DOHH2 (cell line): ENCODE measurements around the gene PCDHGA7.
"Not testable (repeated sequence)": the region's sequence is repeated elsewhere in the genome, so short reads cannot be mapped to it uniquely, and the experiment has no call there.

Experiments used
- H3F3A ChIP-seq: fragments of 200-600 bp; sonication (generic), shearing (Covaris generic); 2 replicates; pipeline ENCODE4 v1.6.0; 2016; ENCODE audit warnings: antibody characterized with exemption, mild to moderate bottlenecking; ENCODE audit not compliant: control insufficient read depth, insufficient read depth
- H3K27ac ChIP-seq: fragments of 200-600 bp; sonication (generic); 2 replicates; pipeline ENCODE4 v1.5.1; 2014; ENCODE audit warnings: low read depth, mild to moderate bottlenecking, low read length, moderate library complexity
- H3K27me3 ChIP-seq: fragments of 200-600 bp; sonication (generic); 2 replicates; pipeline ENCODE4 v1.6.1; 2014; ENCODE audit warnings: mild to moderate bottlenecking, low read length, mixed read lengths; ENCODE audit not compliant: control insufficient read depth
- H3K36me3 ChIP-seq: fragments of 200-600 bp; sonication (generic); 2 replicates; pipeline ENCODE4 v1.6.1; 2014; ENCODE audit warnings: mild to moderate bottlenecking, low read length, moderate library complexity, mixed read lengths; ENCODE audit not compliant: control insufficient read depth
- H3K4me1 ChIP-seq: fragments of 200-600 bp; sonication (generic); 2 replicates; pipeline ENCODE4 v1.6.1; 2014; ENCODE audit warnings: mild to moderate bottlenecking, low read length, mixed read lengths; ENCODE audit not compliant: control insufficient read depth
- H3K4me2 ChIP-seq: fragments of 200-600 bp; sonication (generic); 2 replicates; pipeline ENCODE4 v1.6.0; 2014; ENCODE audit warnings: mild to moderate bottlenecking, low read length, moderate library complexity
- H3K4me3 ChIP-seq: fragments of 200-600 bp; sonication (generic); 2 replicates; pipeline ENCODE4 v1.5.1; 2014; ENCODE audit warnings: mild to moderate bottlenecking, low read length, mixed read lengths
- H3K79me2 ChIP-seq: fragments of 200-600 bp; sonication (generic); 2 replicates; pipeline ENCODE4 v1.6.1; 2014; ENCODE audit warnings: mild to moderate bottlenecking, low read length, mixed read lengths; ENCODE audit not compliant: control insufficient read depth
- H3K9me2 ChIP-seq: fragments of 200-600 bp; sonication (generic); replicated peaks from 2 replicates; pipeline ENCODE4 v1.6.1; 2014; ENCODE audit warnings: mild to moderate bottlenecking, low read length, mixed read lengths; ENCODE audit not compliant: control insufficient read depth
- H3K9me3 ChIP-seq: fragments of 200-600 bp; sonication (generic); 2 replicates; pipeline ENCODE4 v1.6.1; 2014; ENCODE audit warnings: antibody characterized with exemption, low read length, mixed read lengths; ENCODE audit not compliant: control insufficient read depth, insufficient read depth
- H4K20me1 ChIP-seq: fragments of 200-600 bp; sonication (generic); 2 replicates; pipeline ENCODE4 v1.6.0; 2014; ENCODE audit warnings: low read depth, mild to moderate bottlenecking, antibody characterized with exemption, low read length, moderate library complexity; ENCODE audit not compliant: control insufficient read depth, insufficient read depth
- CTCF ChIP-seq: fragments of 200-600 bp; sonication (generic); IDR thresholded peaks from one replicate; pipeline ENCODE4 v1.5.1; 2014; ENCODE audit warnings: antibody characterized with exemption, mild to moderate bottlenecking, low read depth, low read length; ENCODE audit not compliant: poor library complexity, severe bottlenecking
- EZH2phosphoT487 ChIP-seq: fragments of 200-600 bp; sonication (generic); IDR thresholded peaks from 2 replicates; pipeline ENCODE4 v1.6.1; 2017; ENCODE audit warnings: borderline replicate concordance, mild to moderate bottlenecking, antibody characterized with exemption, low read length, moderate library complexity, mixed read lengths

PCDHGA7 gene

DNA sequence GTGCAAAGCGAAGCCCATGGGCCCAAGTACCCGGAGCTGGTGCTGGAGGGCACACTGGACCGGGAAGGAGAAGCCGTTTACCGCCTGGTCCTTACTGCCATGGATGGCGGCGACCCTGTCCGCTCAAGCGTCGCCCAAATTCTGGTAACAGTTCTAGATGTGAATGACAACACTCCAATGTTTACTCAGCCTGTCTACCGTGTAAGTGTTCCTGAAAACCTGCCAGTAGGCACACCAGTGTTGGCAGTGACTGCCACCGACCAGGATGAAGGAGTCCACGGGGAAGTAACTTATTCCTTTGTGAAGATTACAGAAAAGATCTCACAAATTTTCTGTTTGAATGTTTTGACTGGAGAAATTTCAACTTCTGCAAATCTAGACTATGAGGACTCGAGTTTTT is 7.9 kb upstream of the PCDHGA7 start:
- no peaks in the 10 kb centered on the region for H4K20me1 ChIP-seq
- H3K27ac ChIP-seq, result no peak overlapping the region
- no peak overlapping the region for H3K4me3 ChIP-seq
- H3K4me1 ChIP-seq, result peaks cover 9% of the 10 kb centered on the region
- TF ChIP-seq CTCF, result no peak
- no peak for TF ChIP-seq EZH2phosphoT487
- H3K27me3 ChIP-seq, result no peaks in the 10 kb centered on the region
- H3K9me2 ChIP-seq, result no peaks in the 10 kb centered on the region
- no peak overlapping the region for H3K4me2 ChIP-seq
- H3F3A ChIP-seq, result no peaks in the 10 kb centered on the region
- peaks cover 60% of the 10 kb centered on the region for H3K9me3 ChIP-seq
- H3K36me3 ChIP-seq, result peaks cover 64% of the 10 kb centered on the region
- H3K79me2 ChIP-seq, result peaks cover 31% of the 10 kb centered on the region

DNA sequence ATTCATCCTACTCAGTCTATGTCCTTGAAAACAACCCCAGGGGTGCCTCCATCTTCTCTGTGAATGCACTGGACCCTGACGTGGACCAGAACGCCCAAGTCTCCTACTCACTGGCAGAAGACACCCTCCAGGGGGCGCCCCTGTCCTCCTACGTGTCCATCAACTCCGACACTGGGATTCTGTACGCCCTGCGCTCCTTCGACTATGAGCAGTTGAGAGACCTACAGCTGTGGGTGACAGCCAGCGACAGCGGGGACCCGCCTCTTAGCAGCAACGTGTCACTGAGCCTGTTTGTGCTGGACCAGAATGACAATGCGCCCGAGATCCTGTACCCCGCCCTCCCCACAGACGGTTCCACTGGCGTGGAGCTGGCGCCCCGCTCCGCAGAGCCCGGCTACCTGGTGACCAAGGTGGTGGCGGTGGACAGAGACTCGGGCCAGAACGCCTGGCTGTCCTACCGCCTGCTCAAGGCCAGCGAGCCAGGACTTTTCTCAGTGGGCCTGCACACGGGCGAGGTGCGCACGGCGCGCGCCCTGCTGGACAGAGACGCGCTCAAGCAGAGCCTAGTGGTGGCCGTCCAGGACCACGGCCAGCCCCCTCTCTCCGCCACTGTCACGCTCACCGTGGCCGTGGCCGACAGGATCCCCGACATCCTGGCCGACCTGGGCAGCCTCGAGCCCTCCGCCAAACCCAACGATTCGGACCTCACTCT is 6.9 kb upstream of the PCDHGA7 start:
- peaks cover 25% of the 10 kb centered on the region for H3K79me2 ChIP-seq
- H3K9me3 ChIP-seq, result peaks cover 56% of the 10 kb centered on the region
- not testable (repeated sequence) for H3K27me3 ChIP-seq, H4K20me1 ChIP-seq, H3K27ac ChIP-seq, H3K4me1 ChIP-seq, H3F3A ChIP-seq, H3K4me2 ChIP-seq, H3K9me2 ChIP-seq, H3K4me3 ChIP-seq
- H3K36me3 ChIP-seq, result peaks cover 59% of the 10 kb centered on the region

GRCh38 chr5:141383345-141383744 is 803 bp downstream of the PCDHGA7 start:
- no peak overlapping the region for H3K4me3 ChIP-seq
- no peak for TF ChIP-seq CTCF
- TF ChIP-seq EZH2phosphoT487, result no peak
- H3K36me3 ChIP-seq, result peaks cover 26% of the 10 kb centered on the region
- H3K9me3 ChIP-seq, result peaks cover 28% of the 10 kb centered on the region; the same call in 1 of the 2 replicates
- no peak overlapping the region for H3K27ac ChIP-seq
- no peaks in the 10 kb centered on the region for H3K4me1 ChIP-seq
- no peak overlapping the region for H3K4me2 ChIP-seq
- peaks cover 1% of the 10 kb centered on the region; the same call in 1 of the 2 replicates for H3K79me2 ChIP-seq
- no peaks in the 10 kb centered on the region for H4K20me1 ChIP-seq
- no peaks in the 10 kb centered on the region for H3K9me2 ChIP-seq
- no peaks in the 10 kb centered on the region for H3K27me3 ChIP-seq
- H3F3A ChIP-seq, result no peaks in the 10 kb centered on the region

DNA sequence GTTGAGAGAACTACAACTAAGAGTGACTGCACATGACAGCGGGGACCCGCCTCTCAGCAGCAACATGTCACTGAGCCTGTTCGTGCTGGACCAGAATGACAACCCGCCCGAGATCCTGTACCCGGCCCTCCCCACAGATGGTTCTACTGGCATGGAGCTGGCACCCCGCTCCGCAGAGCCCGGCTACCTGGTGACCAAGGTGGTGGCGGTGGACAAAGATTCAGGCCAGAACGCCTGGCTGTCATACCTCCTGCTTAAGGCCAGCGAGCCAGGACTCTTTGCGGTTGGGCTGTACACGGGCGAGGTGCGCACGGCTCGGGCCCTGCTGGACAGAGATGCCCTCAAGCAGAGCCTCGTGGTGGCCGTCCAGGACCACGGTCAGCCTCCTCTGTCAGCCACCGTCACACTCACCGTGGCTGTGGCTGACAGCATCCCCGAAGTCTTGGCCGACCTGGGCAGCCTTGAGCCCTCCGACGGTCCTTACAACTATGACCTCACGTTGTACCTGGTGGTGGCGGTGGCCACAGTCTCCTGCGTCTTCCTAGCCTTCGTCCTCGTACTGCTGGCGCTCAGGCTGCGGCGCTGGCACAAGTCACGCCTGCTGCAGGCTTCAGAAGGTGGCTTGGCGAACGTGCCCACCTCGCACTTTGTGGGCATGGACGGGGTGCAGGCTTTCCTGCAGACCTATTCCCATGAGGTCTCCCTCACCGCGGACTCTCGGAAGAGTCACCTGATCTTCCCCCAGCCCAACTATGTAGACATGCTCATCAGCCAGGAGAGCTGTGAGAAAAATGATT is 2.1 kb downstream of the PCDHGA7 start:
- no peaks in the 10 kb centered on the region for H3K4me1 ChIP-seq
- peaks cover 32% of the 10 kb centered on the region for H3K36me3 ChIP-seq
- H3K79me2 ChIP-seq, result peaks cover 7% of the 10 kb centered on the region
- TF ChIP-seq CTCF, result no peak
- TF ChIP-seq EZH2phosphoT487, result no peak
- no peaks in the 10 kb centered on the region for H3K27me3 ChIP-seq
- no peak overlapping the region for H3K27ac ChIP-seq
- no peaks in the 10 kb centered on the region for H4K20me1 ChIP-seq
- peaks cover 39% of the 10 kb centered on the region for H3K9me3 ChIP-seq
- no peaks in the 10 kb centered on the region for H3F3A ChIP-seq
- no peak overlapping the region for H3K4me3 ChIP-seq
- no peak overlapping the region for H3K4me2 ChIP-seq
- no peaks in the 10 kb centered on the region for H3K9me2 ChIP-seq
